H9 (cell line): ENCODE measurements around the gene SLC25A12. TPM values are rescaled to one million over a fixed set of nuclear protein-coding genes. Genes with fewer than 3 reads are reported as not detected.

Experiments
- DNase-seq: peaks from one replicate; pipeline ENCODE4 v3.0.0-alpha.2; 2017
- H2AFZ ChIP-seq: one replicate; pipeline ENCODE4 v1.6.1; 2013; ENCODE audit warnings: mild to moderate bottlenecking, low read length, control low read depth, moderate library complexity
- H2AK5ac ChIP-seq: 2 replicates; pipeline ENCODE4 v1.6.1; 2013; ENCODE audit warnings: low read length, control low read depth, mixed read lengths; ENCODE audit not compliant: insufficient read length
- H2BK120ac ChIP-seq: one replicate; pipeline ENCODE4 v1.6.1; 2013; ENCODE audit warnings: low read depth, mild to moderate bottlenecking, low read length, control low read depth, inconsistent platforms; ENCODE audit not compliant: poor library complexity, severe bottlenecking
- H2BK12ac ChIP-seq: 2 replicates; pipeline ENCODE4 v1.6.1; 2013; ENCODE audit warnings: low read length, control low read depth, mixed read lengths, low read depth; ENCODE audit not compliant: insufficient read length
- H2BK15ac ChIP-seq: 2 replicates; pipeline ENCODE4 v1.6.1; 2013; ENCODE audit warnings: low read depth, low read length, control low read depth
- H2BK20ac ChIP-seq: one replicate; pipeline ENCODE4 v1.6.1; 2013; ENCODE audit warnings: low read depth, mild to moderate bottlenecking, low read length, control low read depth, inconsistent platforms; ENCODE audit not compliant: poor library complexity, severe bottlenecking
- H2BK5ac ChIP-seq: 2 replicates; pipeline ENCODE4 v1.6.1; 2013; ENCODE audit warnings: low read length, control low read depth, mixed read lengths; ENCODE audit not compliant: insufficient read length
- H3K14ac ChIP-seq: 2 replicates; pipeline ENCODE4 v1.6.1; 2013; ENCODE audit warnings: low read length, control low read depth; ENCODE audit not compliant: insufficient read depth
- H3K18ac ChIP-seq: 2 replicates; pipeline ENCODE4 v1.6.1; 2013; ENCODE audit warnings: low read depth, mild to moderate bottlenecking, mixed read lengths, low read length, control low read depth; ENCODE audit not compliant: insufficient read length
- H3K23ac ChIP-seq: 2 replicates; pipeline ENCODE4 v1.6.1; 2013; ENCODE audit warnings: low read length, control low read depth, mixed read lengths, low read depth; ENCODE audit not compliant: insufficient read length
- H3K23me2 ChIP-seq: 2 replicates; pipeline ENCODE4 v1.6.1; 2013; ENCODE audit warnings: low read depth, mild to moderate bottlenecking, mixed read lengths, low read length, control low read depth; ENCODE audit not compliant: insufficient read length, poor library complexity, severe bottlenecking
- H3K27ac ChIP-seq: 2 replicates; pipeline ENCODE4 v1.5.1; 2013; ENCODE audit warnings: low read length, control low read depth, mixed read lengths, low read depth; ENCODE audit not compliant: insufficient read length
- H3K27me3 ChIP-seq: 2 replicates; pipeline ENCODE4 v1.6.1; 2013; ENCODE audit warnings: low read length, control low read depth, inconsistent platforms; ENCODE audit not compliant: insufficient read depth
- H3K4ac ChIP-seq: 2 replicates; pipeline ENCODE4 v1.6.1; 2013; ENCODE audit warnings: low read depth, mild to moderate bottlenecking, control low read depth, inconsistent platforms, low read length, moderate library complexity
- H3K4me1 ChIP-seq: 2 replicates; pipeline ENCODE4 v1.6.1; 2013; ENCODE audit warnings: low read length, control low read depth, inconsistent platforms; ENCODE audit not compliant: insufficient read depth
- H3K4me2 ChIP-seq: 2 replicates; pipeline ENCODE4 v1.6.1; 2013; ENCODE audit warnings: low read length, control low read depth, mixed read lengths; ENCODE audit not compliant: insufficient read length, insufficient read depth
- H3K56ac ChIP-seq: 2 replicates; pipeline ENCODE4 v1.6.1; 2013; ENCODE audit warnings: low read depth, mild to moderate bottlenecking, mixed read lengths, low read length, control low read depth; ENCODE audit not compliant: insufficient read length
- H3K79me1 ChIP-seq: 2 replicates; pipeline ENCODE4 v1.6.1; 2013; ENCODE audit warnings: low read depth, mild to moderate bottlenecking, moderate library complexity, low read length, control low read depth, inconsistent platforms; ENCODE audit not compliant: insufficient read depth, poor library complexity, severe bottlenecking
- H3K79me2 ChIP-seq: 2 replicates; pipeline ENCODE4 v1.6.1; 2013; ENCODE audit warnings: low read length, control low read depth, inconsistent platforms; ENCODE audit not compliant: insufficient read depth
- H3K9ac ChIP-seq: 2 replicates; pipeline ENCODE4 v1.6.1; 2013; ENCODE audit warnings: low read length, control low read depth, mixed read lengths; ENCODE audit not compliant: insufficient read length; ENCODE audit errors: extremely low read depth
- H3K9me3 ChIP-seq: one replicate; pipeline ENCODE4 v1.6.1; 2013; ENCODE audit warnings: low read depth, low read length, inconsistent platforms; ENCODE audit not compliant: control insufficient read depth
- H3T11ph ChIP-seq: one replicate; pipeline ENCODE4 v1.6.1; 2013; ENCODE audit warnings: mild to moderate bottlenecking, low read length, control low read depth, inconsistent platforms
- H4K20me1 ChIP-seq: one replicate; pipeline ENCODE4 v1.6.1; 2013; ENCODE audit not compliant: control insufficient read depth, insufficient read length, insufficient read depth
- H4K5ac ChIP-seq: 2 replicates; pipeline ENCODE4 v1.6.1; 2013; ENCODE audit warnings: low read depth, mild to moderate bottlenecking, mixed read lengths, low read length, control low read depth; ENCODE audit not compliant: insufficient read length
- H4K8ac ChIP-seq: replicated peaks from 2 replicates; pipeline ENCODE4 v1.6.1; 2013; ENCODE audit warnings: low read length, control low read depth, mixed read lengths, low read depth; ENCODE audit not compliant: insufficient read length
- H4K91ac ChIP-seq: 2 replicates; pipeline ENCODE4 v1.6.1; 2013; ENCODE audit warnings: low read depth, mild to moderate bottlenecking, moderate library complexity, mixed read lengths, low read length, control low read depth; ENCODE audit not compliant: insufficient read length
- H3K27ac Mint-ChIP-seq, 3 experiments: 2 replicates in 2 of 3; 3 replicates in 1 of 3; pipeline ENCODE4 v1.8.0; 2020 to 2021; ENCODE audit warnings: mixed read lengths in 3 of 3, mild to moderate bottlenecking in 1 of 3, moderate library complexity in 1 of 3
- H3K27me3 Mint-ChIP-seq: 2 replicates; pipeline ENCODE4 v1.8.0; 2021; ENCODE audit warnings: low read depth, mild to moderate bottlenecking, moderate library complexity, mixed read lengths
- H3K36me3 Mint-ChIP-seq, 3 experiments: 2 replicates in 2 of 3; 3 replicates in 1 of 3; pipeline ENCODE4 v1.8.0; 2020 to 2021; ENCODE audit warnings: low read depth in 3 of 3, mixed read lengths in 3 of 3; ENCODE audit not compliant: insufficient read depth in 1 of 3
- H3K4me1 Mint-ChIP-seq, 2 experiments: 2 replicates each; pipeline ENCODE4 v1.8.0; 2020; ENCODE audit warnings: mixed read lengths in 2 of 2
- H3K4me3 Mint-ChIP-seq, 2 experiments: 2 replicates in 1 of 2; 3 replicates in 1 of 2; pipeline ENCODE4 v1.8.0; 2020 to 2021; ENCODE audit warnings: mild to moderate bottlenecking in 2 of 2, mixed read lengths in 2 of 2, moderate library complexity in 1 of 2
- H3K9me3 Mint-ChIP-seq, 2 experiments: 2 replicates in 1 of 2; 3 replicates in 1 of 2; pipeline ENCODE4 v1.8.0; 2020; ENCODE audit warnings: mild to moderate bottlenecking in 2 of 2, mixed read lengths in 2 of 2, moderate library complexity in 1 of 2
- CTCF ChIP-seq: fragments of 200-600 bp; sonication (generic); conservative IDR thresholded peaks from 3 replicates; pipeline ENCODE4 v1.8.0; 2021; ENCODE audit warnings: antibody characterized with exemption, mild to moderate bottlenecking
- WGBS: extraction: QIAGEN DNeasy Blood & Tissue Kit; methylation state at CpG from one replicate; pipeline ENCODE4 v1.1.7; 2013; ENCODE audit warnings: missing lambda C conversion rate, low lambda C conversion rate, mixed read lengths; ENCODE audit not compliant: insufficient read length; ENCODE audit errors: extremely low coverage; 5-methylcytosine and 5-hydroxymethylcytosine counted together
- total RNA-seq: library from RNA; stranded (reverse); gene quantifications from 2 replicates; pipeline ENCODE4 v1.2.1, GENCODE V29; 2021

Gene SLC25A12
- total RNA-seq, 1 experiment from 2014 or later = 10.1 TPM

DNA sequence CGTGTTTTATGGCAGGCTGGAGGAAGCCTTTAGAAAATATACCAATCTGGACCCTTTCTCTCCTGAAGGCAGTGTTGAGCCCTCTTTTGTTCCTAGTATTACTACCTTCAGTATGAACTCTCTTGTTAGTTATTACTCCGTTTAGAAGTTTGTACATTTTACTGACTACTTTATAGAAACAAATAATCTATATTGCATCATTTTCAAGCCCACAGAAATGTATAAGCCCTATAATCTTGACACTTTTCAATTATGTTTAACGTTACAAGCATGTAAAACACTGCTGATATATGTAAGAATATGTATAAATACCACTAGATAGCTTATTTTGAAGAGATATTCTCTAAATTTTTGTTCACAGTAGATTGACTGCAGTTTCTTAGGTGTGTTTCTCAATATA is 64.0 kb downstream of the SLC25A12 start:
- Histone ChIP-seq H2AK5ac (no peak overlapping the region), H3K27me3 (no peaks in the 10 kb centered on the region), H4K91ac (no peak overlapping the region), H3K9ac (no peak overlapping the region), H3K79me2 (no peaks in the 10 kb centered on the region), H2AFZ (no peak overlapping the region), H3K79me1 (no peaks in the 10 kb centered on the region), H2BK15ac (no peak overlapping the region), H4K8ac (no peak overlapping the region), H3K27ac (no peak overlapping the region), H3K9me3 (peaks cover 45% of the 10 kb centered on the region), H3K23me2 (no peaks in the 10 kb centered on the region), H4K5ac (no peak overlapping the region), H3K56ac (no peak overlapping the region), H3T11ph (no peak overlapping the region), H2BK120ac (no peak overlapping the region), H2BK20ac (no peak overlapping the region), H3K4me1 (no peaks in the 10 kb centered on the region), H4K20me1 (no peaks in the 10 kb centered on the region), H3K18ac (no peak overlapping the region), H3K14ac (no peak overlapping the region), H3K23ac (no peak overlapping the region), H3K4me2 (no peak overlapping the region), H2BK5ac (no peak overlapping the region), H3K4ac (no peak overlapping the region), H2BK12ac (no peak overlapping the region)
- DNase-seq = no peak
- H3K36me3 Mint-ChIP-seq = peaks cover 82 to 85% (median 82%) of the 10 kb centered on the region in 3 experiments
- H3K9me3 Mint-ChIP-seq = peaks cover 48 to 66% of the 10 kb centered on the region in 2 experiments
- H3K27me3 Mint-ChIP-seq = no peaks in the 10 kb centered on the region
- WGBS = no CpG with 5 or more reads among the region's 3 CpGs
- no peak overlapping the region for H3K27ac Mint-ChIP-seq
- H3K4me3 Mint-ChIP-seq = no peak overlapping the region
- TF ChIP-seq CTCF = no peak
- H3K4me1 Mint-ChIP-seq = no peaks in the 10 kb centered on the region
